GM12878 (cell line): Measurements from ENCODE around the gene SCYL1. TPM values are rescaled to one million over a fixed set of nuclear protein-coding genes. Genes with fewer than 3 reads are reported as not detected.

Experiments
- ATAC-seq: fragments of 200-7000 bp; cut with Tn5 transposase; 3 replicates; pipeline ENCODE4 v1.9.1; 2020; ENCODE audit warnings: mild to moderate bottlenecking, moderate library complexity
- BruUV-seq: library from RNA; stranded (reverse); fragments of 400-500 nt; replicated peaks from 2 replicates; lab custom pipeline; 2021; lab: Mats Ljungman, UMichigan
- CTCF ChIA-PET: fragments of 300-600 bp; sonication (Branson Sonifier 250); formaldehyde crosslinking; extraction: SDS; loops from one replicate; lab custom pipeline; 2021; ENCODE audit warnings: inconsistent platforms; lab: Yijun Ruan, JAX
- POLR2A ChIA-PET: fragments of 350-600 bp; formaldehyde crosslinking; extraction: SDS; loops from one replicate; lab custom pipeline; 2021; ENCODE audit warnings: inconsistent platforms; lab: Charles Lee
- RAD21 ChIA-PET: fragments of 300-600 bp; sonication (Branson Sonifier 250); formaldehyde crosslinking; loops from one replicate; lab custom pipeline; 2023; ENCODE audit warnings: antibody characterized with exemption; ENCODE audit not compliant: unreplicated experiment; lab: Charles Lee
- SMC1A ChIA-PET: fragments of 300-600 bp; sonication (Branson Sonifier 250); formaldehyde crosslinking; loops from one replicate; lab custom pipeline; 2023; ENCODE audit not compliant: unreplicated experiment, uncharacterized antibody; lab: Charles Lee
- DNase-seq: peaks from one replicate; pipeline ENCODE4 v3.0.0-alpha.2; 2011; ENCODE audit warnings: low read depth, low spot score
- FAIRE-seq: peaks from 3 replicates; lab custom pipeline; 2011; peaks lifted over from hg19 to GRCh38; lab: Jason Lieb, UNC
- H2AFZ ChIP-seq: 2 replicates; pipeline ENCODE4 v1.6.0; 2011; ENCODE audit warnings: low read depth, low read length, control low read depth; ENCODE audit not compliant: control insufficient read depth
- H3K27ac ChIP-seq: 2 replicates; pipeline ENCODE4 v1.5.1; 2011; ENCODE audit warnings: control low read depth; ENCODE audit not compliant: control insufficient read depth, insufficient read depth
- H3K27me3 ChIP-seq, 2 experiments: replicated peaks in 1 of 2; 2 replicates each; pipeline versions ENCODE4 v1.6.0 to v1.6.1; 2011; ENCODE audit warnings: low read length in 1 of 2; ENCODE audit not compliant: control insufficient read depth in 2 of 2, insufficient read depth in 2 of 2
- H3K36me3 ChIP-seq, 2 experiments: 2 replicates each; pipeline ENCODE4 v1.5.1; 2011; ENCODE audit warnings: low read length in 1 of 2; ENCODE audit not compliant: control insufficient read depth in 2 of 2, insufficient read depth in 2 of 2
- H3K4me1 ChIP-seq: 2 replicates; pipeline ENCODE4 v1.6.1; 2011; ENCODE audit warnings: mild to moderate bottlenecking, low read length, moderate library complexity, mixed read lengths; ENCODE audit not compliant: control insufficient read depth, insufficient read depth
- H3K4me2 ChIP-seq: 2 replicates; pipeline ENCODE4 v1.6.0; 2011; ENCODE audit warnings: control low read depth; ENCODE audit not compliant: control insufficient read depth, insufficient read depth
- H3K4me3 ChIP-seq: fragments of 200-600 bp; sonication (generic); 2 replicates; pipeline ENCODE4 v1.5.1; 2016
- H3K79me2 ChIP-seq: 2 replicates; pipeline ENCODE4 v1.6.0; 2011; ENCODE audit warnings: low read length; ENCODE audit not compliant: control insufficient read depth, insufficient read depth
- H3K9ac ChIP-seq: 2 replicates; pipeline ENCODE4 v1.8.0; 2011; ENCODE audit warnings: low read length, control low read depth, mixed read lengths; ENCODE audit not compliant: control insufficient read depth, insufficient read depth
- H3K9me3 ChIP-seq: replicated peaks from 3 replicates; pipeline ENCODE4 v1.5.1; 2011; ENCODE audit warnings: mild to moderate bottlenecking, low read length; ENCODE audit not compliant: control insufficient read depth, insufficient read depth
- H4K20me1 ChIP-seq: 2 replicates; pipeline ENCODE4 v1.6.0; 2011; ENCODE audit not compliant: control insufficient read depth, insufficient read depth
- BHLHE40 ChIP-seq, 2 experiments: fragments of 450-650 bp in 1 of 2; IDR thresholded peaks; 2 replicates each; pipeline ENCODE4 v1.6.1; 2011 to 2017; ENCODE audit warnings: low read depth in 2 of 2, borderline replicate concordance in 1 of 2, improper control_type of control experiment in 1 of 2, low read length in 1 of 2, mild to moderate bottlenecking in 1 of 2
- ELK1 ChIP-seq: IDR thresholded peaks from 2 replicates; pipeline ENCODE4 v1.6.1; 2012; ENCODE audit warnings: low read depth, low read length, improper control_type of control experiment
- HDAC2 ChIP-seq: fragments of 200-600 bp; sonication (generic); IDR thresholded peaks from 2 replicates; pipeline ENCODE4 v1.6.1; 2017
- HDAC6 ChIP-seq: fragments of 200-600 bp; sonication (generic); IDR thresholded peaks from one replicate; pipeline ENCODE4 v1.8.0; 2017; ENCODE audit warnings: antibody characterized with exemption; ENCODE audit not compliant: unreplicated experiment
- MLLT1 ChIP-seq: fragments of 450-650 bp; IDR thresholded peaks from 2 replicates; pipeline ENCODE4 v1.6.1; 2016; ENCODE audit warnings: mild to moderate bottlenecking
- PBX3 ChIP-seq: IDR thresholded peaks from 2 replicates; pipeline ENCODE4 v1.6.1; 2011; ENCODE audit warnings: mild to moderate bottlenecking, low read depth, low read length, moderate library complexity; ENCODE audit not compliant: insufficient replicate concordance
- RAD21 ChIP-seq: IDR thresholded peaks from 2 replicates; pipeline ENCODE4 v1.6.1; 2011; ENCODE audit warnings: mild to moderate bottlenecking, low read depth, low read length, moderate library complexity; ENCODE audit not compliant: insufficient read depth
- SIN3A ChIP-seq: IDR thresholded peaks from 2 replicates; pipeline ENCODE4 v1.6.1; 2012; ENCODE audit warnings: low read depth, low read length, improper control_type of control experiment
- SMAD1 ChIP-seq: fragments of 450-650 bp; IDR thresholded peaks from 2 replicates; pipeline ENCODE4 v1.6.1; 2018; ENCODE audit warnings: mild to moderate bottlenecking, low read depth; ENCODE audit not compliant: partially characterized antibody
- SP1 ChIP-seq: IDR thresholded peaks from one replicate; pipeline ENCODE4 v1.6.1; 2011; ENCODE audit warnings: low read depth, low read length
- SREBF1 ChIP-seq: IDR thresholded peaks from 2 replicates; pipeline ENCODE4 v1.6.1; 2012; ENCODE audit warnings: mild to moderate bottlenecking, low read length
- SREBF2 ChIP-seq: IDR thresholded peaks from 2 replicates; pipeline ENCODE4 v1.6.1; 2012; ENCODE audit warnings: mild to moderate bottlenecking, low read length
- SUZ12 ChIP-seq: fragments of 200-600 bp; sonication (generic); IDR thresholded peaks from one replicate; pipeline ENCODE4 v1.6.1; 2018; ENCODE audit warnings: antibody characterized with exemption, mild to moderate bottlenecking; ENCODE audit not compliant: unreplicated experiment
- WGBS: methylation state at CpG from one replicate; pipeline ENCODE4 v1.1.6; 2016; ENCODE audit warnings: low lambda C conversion rate; ENCODE audit not compliant: insufficient replicate concordance, insufficient coverage; ENCODE audit errors: missing lambda C conversion rate; 5-methylcytosine and 5-hydroxymethylcytosine counted together
- in situ Hi-C: fragments of 300-500 bp; cut with MboI; formaldehyde crosslinking; loops from 9 replicates; pipeline ENCODE4 v1.14.3; 2018; ENCODE audit warnings: mixed read lengths
- intact Hi-C: fragments of 100-400 bp; cut with micrococcal nuclease; formaldehyde crosslinking; loops from one replicate; pipeline ENCODE4 v1.14.2; 2022; ENCODE audit not compliant: unreplicated experiment
- polyA plus RNA-seq, 11 experiments: library from polyadenylated mRNA; depleted of rRNA in 4 of 11; unstranded in 6 of 11; stranded (reverse) in 5 of 11; fragments of >200 nt; fragmentation: Nextera tagmentation in 4 of 11; fragmentation: Illumina TruSeq in 1 of 11; extraction: Ambion mirVana in 4 of 11; extraction: Trizol in 1 of 11; gene quantifications; 1 replicate in 1 of 11; 2 replicates in 10 of 11; pipeline versions ENCODE4 v1.2.1 to v1.2.3, GENCODE V29; 2011 to 2016; ENCODE audit warnings: inconsistent platforms in 2 of 11, missing spikeins in 2 of 11, low read depth in 1 of 11
- total RNA-seq, 4 experiments: library from RNA; depleted of rRNA in 3 of 4; stranded (reverse); fragments of >200 nt in 3 of 4; fragmentation: Illumina TruSeq in 1 of 4; extraction: Trizol in 1 of 4; gene quantifications; 2 replicates each; pipeline versions ENCODE4 v1.2.1 to v1.2.3, GENCODE V29; 2013 to 2021

SCYL1 gene
- total and polyA plus RNA-seq, 10 of the 15 experiments (the other 5 are each of a cell fraction or from before 2014, with no cell fraction given), result 0.80 to 82.7 (median 51.2) TPM

GRCh38 chr11:65496304-65497140 is 28.4 kb upstream of the SCYL1 start:
- DNase-seq (no peak), ATAC-seq (no peak; the same call in 2 of the 3 replicates), FAIRE-seq (no peak)
- 26% methylated on average over 15 of the region's 15 CpGs for WGBS
- H3K79me2 ChIP-seq, result peaks cover 89% of the 10 kb centered on the region
- RAD21 ChIA-PET, result interaction anchor here (0.9 to 14.2 kb wide), 15 partner anchors 8 to 115 kb away, joined by 3 to 282 read pairs (median 9); partner anchors contain the start of gene NEAT1
- H3K4me3 ChIP-seq, result peak overlapping the region; percentile 60
- H2AFZ ChIP-seq, result no peak overlapping the region
- BruUV-seq, result TSS peak; percentile 90
- H3K27me3 ChIP-seq, result no peaks in the 10 kb centered on the region
- POLR2A ChIA-PET, result interaction anchor here (0.9 to 16.2 kb wide), 13 partner anchors 9 to 113 kb away, joined by 3 to 429 read pairs (median 21); partner anchors contain the start of genes FAM89B and NEAT1
- H3K9me3 ChIP-seq, result no peaks in the 10 kb centered on the region
- SMC1A ChIA-PET, result interaction anchor here (0.7 to 19.3 kb wide), 12 partner anchors 9 to 115 kb away, joined by 3 to 481 read pairs (median 4); partner anchors contain the start of gene NEAT1
- CTCF ChIA-PET, result interaction anchor here (0.5 to 27.9 kb wide), 6 partner anchors 8 to 116 kb away, joined by 3 to 728 read pairs (median 40); no protein-coding TSS in a partner anchor
- intact Hi-C loops (loop anchor here (1.0 to 5.0 kb wide), 4 partner anchors 20 to 114 kb away; partner anchors contain the start of genes NEAT1 and SLC25A45), in situ Hi-C loops (no loop called here)
- H3K4me2 ChIP-seq, result peak overlapping the region; percentile 95
- H3K36me3 ChIP-seq, result no peaks in the 10 kb centered on the region; a peak in 1 of 4 replicates
- peaks cover 46% of the 10 kb centered on the region for H3K4me1 ChIP-seq
- H3K9ac ChIP-seq, result peak overlapping the region; percentile 97
- H3K27ac ChIP-seq, result peak overlapping the region; percentile 100
- no peaks in the 10 kb centered on the region; the same call in 1 of the 2 replicates for H4K20me1 ChIP-seq
- TF ChIP-seq HDAC2 (no peak), SUZ12 (no peak), HDAC6 (no peak), BHLHE40 (IDR thresholded peaks at IDR 0.05; ENCODE audit: borderline replicate concordance in 1 of 2, low read depth in 2 of 2, low read length in 1 of 2) (no peak), SREBF1 (no peak), MLLT1 (0 out of 2 replicates have a peak, but pooled peaks have one; percentile 6), SMAD1 (peak; percentile 15), ELK1 (no peak), RAD21 (no peak), PBX3 (no peak), SP1 (no peak), SIN3A (no peak), SREBF2 (no peak)
